ENCODE data around the gene CCDC150.

The CCDC150 gene

GRCh38 chr2:196739031-196739430 lies 99.5 kb downstream of the CCDC150 start:
- H3K4me3 ChIP-seq (replicated peaks; ENCODE audit: insufficient read depth, low read length) = no peak overlapping the region

GRCh38 chr2:196742216-196742615 lies 102.7 kb downstream of the CCDC150 start:
- no peak for DNase-seq (ENCODE audit: low read depth in 1 of 2, low spot score in 1 of 2)
- TF ChIP-seq SPI1 (IDR thresholded peaks at IDR 0.05; ENCODE audit: borderline replicate concordance, low read depth) = no peak
- Histone ChIP-seq H3K27ac (replicated peaks) (no peak overlapping the region), H3K27me3 (ENCODE audit: insufficient read depth, poor library complexity, severe bottlenecking) (no peaks in the 10 kb centered on the region), H3K4me3 (replicated peaks; ENCODE audit: insufficient read depth, low read length) (no peak overlapping the region)

More at GRCh38 chr2:196739031-196739430, 99.5 kb downstream of the CCDC150 start:
- H3K27ac ChIP-seq (replicated peaks) = no peak overlapping the region
- TF ChIP-seq SPI1 (IDR thresholded peaks at IDR 0.05; ENCODE audit: borderline replicate concordance, low read depth) = no peak
- no peak for TF ChIP-seq POLR2AphosphoS5 (IDR thresholded peaks at IDR 0.05; ENCODE audit: low read depth)
- TF ChIP-seq, protein P1, sequence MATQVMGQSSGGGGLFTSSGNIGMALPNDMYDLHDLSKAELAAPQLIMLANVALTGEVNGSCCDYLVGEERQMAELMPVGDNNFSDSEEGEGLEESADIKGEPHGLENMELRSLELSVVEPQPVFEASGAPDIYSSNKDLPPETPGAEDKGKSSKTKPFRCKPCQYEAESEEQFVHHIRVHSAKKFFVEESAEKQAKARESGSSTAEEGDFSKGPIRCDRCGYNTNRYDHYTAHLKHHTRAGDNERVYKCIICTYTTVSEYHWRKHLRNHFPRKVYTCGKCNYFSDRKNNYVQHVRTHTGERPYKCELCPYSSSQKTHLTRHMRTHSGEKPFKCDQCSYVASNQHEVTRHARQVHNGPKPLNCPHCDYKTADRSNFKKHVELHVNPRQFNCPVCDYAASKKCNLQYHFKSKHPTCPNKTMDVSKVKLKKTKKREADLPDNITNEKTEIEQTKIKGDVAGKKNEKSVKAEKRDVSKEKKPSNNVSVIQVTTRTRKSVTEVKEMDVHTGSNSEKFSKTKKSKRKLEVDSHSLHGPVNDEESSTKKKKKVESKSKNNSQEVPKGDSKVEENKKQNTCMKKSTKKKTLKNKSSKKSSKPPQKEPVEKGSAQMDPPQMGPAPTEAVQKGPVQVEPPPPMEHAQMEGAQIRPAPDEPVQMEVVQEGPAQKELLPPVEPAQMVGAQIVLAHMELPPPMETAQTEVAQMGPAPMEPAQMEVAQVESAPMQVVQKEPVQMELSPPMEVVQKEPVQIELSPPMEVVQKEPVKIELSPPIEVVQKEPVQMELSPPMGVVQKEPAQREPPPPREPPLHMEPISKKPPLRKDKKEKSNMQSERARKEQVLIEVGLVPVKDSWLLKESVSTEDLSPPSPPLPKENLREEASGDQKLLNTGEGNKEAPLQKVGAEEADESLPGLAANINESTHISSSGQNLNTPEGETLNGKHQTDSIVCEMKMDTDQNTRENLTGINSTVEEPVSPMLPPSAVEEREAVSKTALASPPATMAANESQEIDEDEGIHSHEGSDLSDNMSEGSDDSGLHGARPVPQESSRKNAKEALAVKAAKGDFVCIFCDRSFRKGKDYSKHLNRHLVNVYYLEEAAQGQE (IDR thresholded peaks at IDR 0.05; ENCODE audit: insufficient replicate concordance, low read depth) = no peak
- TF ChIP-seq GABPA (IDR thresholded peaks at IDR 0.05; ENCODE audit: low read depth) = no peak
- TF ChIP-seq CTCF (IDR thresholded peaks at IDR 0.05; ENCODE audit: insufficient read depth, low read length) = no peak
- H3K27me3 ChIP-seq (ENCODE audit: insufficient read depth, poor library complexity, severe bottlenecking) = no peaks in the 10 kb centered on the region
- no peak for DNase-seq (ENCODE audit: low read depth in 1 of 2, low spot score in 1 of 2)

DNA sequence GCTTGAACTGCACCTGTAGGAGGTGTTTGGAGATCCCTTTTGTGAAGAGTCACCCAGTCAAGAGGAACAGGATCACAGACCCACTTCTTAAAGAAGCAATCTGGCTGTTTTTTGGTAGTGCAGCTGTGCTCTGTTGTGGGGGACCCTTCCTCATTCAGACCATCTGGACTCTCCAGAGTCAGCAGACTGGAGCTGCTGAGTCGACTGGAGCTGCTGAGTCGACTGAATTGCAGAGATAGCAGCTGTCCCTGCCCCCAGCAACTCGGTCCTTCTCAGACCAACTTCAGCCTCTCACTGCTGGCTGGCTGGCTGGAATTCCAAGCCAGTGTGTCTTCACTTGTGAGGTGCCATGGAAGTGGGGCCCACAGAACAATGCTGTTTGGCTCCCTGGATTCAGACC lies 103.2 kb downstream of the CCDC150 start:
- H3K27ac ChIP-seq (replicated peaks) = no peak overlapping the region
- DNase-seq (ENCODE audit: low read depth in 1 of 2, low spot score in 1 of 2) = no peak
- no peaks in the 10 kb centered on the region for H3K27me3 ChIP-seq (ENCODE audit: insufficient read depth, poor library complexity, severe bottlenecking)
- no peak overlapping the region for H3K4me3 ChIP-seq (replicated peaks; ENCODE audit: insufficient read depth, low read length)
- TF ChIP-seq CTCF (IDR thresholded peaks at IDR 0.05; ENCODE audit: insufficient read depth, low read length) (no peak), GABPA (IDR thresholded peaks at IDR 0.05; ENCODE audit: low read depth) (no peak), SPI1 (IDR thresholded peaks at IDR 0.05; ENCODE audit: borderline replicate concordance, low read depth) (no peak), POLR2AphosphoS5 (IDR thresholded peaks at IDR 0.05; ENCODE audit: low read depth) (no peak)
- TF ChIP-seq, protein P1 (IDR thresholded peaks at IDR 0.05; ENCODE audit: insufficient replicate concordance, low read depth) = no peak

- no peak for DNase-seq (ENCODE audit: low read depth in 1 of 2, low spot score in 1 of 2)
- TF ChIP-seq POLR2AphosphoS5 (IDR thresholded peaks at IDR 0.05; ENCODE audit: low read depth) = no peak
- TF ChIP-seq, protein P1 (IDR thresholded peaks at IDR 0.05; ENCODE audit: insufficient replicate concordance, low read depth) = no peak
- no peaks in the 10 kb centered on the region for H3K27me3 ChIP-seq (ENCODE audit: insufficient read depth, poor library complexity, severe bottlenecking)
- H3K4me3 ChIP-seq (replicated peaks; ENCODE audit: insufficient read depth, low read length) = no peak overlapping the region
- H3K27ac ChIP-seq (replicated peaks) = no peak overlapping the region
Observed at GRCh38 chr2:196743165-196743564, 103.7 kb downstream of the CCDC150 start.

All from HL-60 (cell line).